OCI-M1 (cell line): ENCODE data around the gene PRSS3.
"Not testable (repeated sequence)": the region's sequence is repeated elsewhere in the genome, so short reads cannot be mapped to it uniquely, and the experiment has no call there.

Experiments used
- DNase-seq: peaks from one replicate; lab custom pipeline; 2025; lab: John Stamatoyannopoulos, UW

PRSS3 gene

DNA sequence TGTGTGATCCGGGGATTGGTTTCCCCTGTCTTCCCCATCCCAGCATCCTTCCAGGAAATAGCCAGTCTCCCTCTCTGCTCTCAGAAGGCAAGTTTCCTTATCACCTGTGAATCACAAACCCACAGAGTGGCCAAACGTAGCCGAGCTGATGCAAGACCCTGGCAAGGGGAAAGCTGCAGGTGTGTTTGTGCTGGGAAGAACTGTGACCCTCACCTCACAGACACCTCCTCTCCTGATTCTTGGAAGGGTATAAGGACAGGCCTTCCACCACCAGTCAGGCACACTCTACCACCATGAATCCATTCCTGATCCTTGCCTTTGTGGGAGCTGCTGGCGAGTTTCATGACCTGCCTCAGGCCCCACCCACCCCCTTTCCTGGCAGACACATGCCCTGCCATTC lies at the start of gene PRSS3:
TSS of gene PRSS3 (plus strand) at position 281 of the 400 bp plus-strand sequence. CDS start at position 294, 13 bp downstream.
- DNase-seq, result no peak

DNA sequence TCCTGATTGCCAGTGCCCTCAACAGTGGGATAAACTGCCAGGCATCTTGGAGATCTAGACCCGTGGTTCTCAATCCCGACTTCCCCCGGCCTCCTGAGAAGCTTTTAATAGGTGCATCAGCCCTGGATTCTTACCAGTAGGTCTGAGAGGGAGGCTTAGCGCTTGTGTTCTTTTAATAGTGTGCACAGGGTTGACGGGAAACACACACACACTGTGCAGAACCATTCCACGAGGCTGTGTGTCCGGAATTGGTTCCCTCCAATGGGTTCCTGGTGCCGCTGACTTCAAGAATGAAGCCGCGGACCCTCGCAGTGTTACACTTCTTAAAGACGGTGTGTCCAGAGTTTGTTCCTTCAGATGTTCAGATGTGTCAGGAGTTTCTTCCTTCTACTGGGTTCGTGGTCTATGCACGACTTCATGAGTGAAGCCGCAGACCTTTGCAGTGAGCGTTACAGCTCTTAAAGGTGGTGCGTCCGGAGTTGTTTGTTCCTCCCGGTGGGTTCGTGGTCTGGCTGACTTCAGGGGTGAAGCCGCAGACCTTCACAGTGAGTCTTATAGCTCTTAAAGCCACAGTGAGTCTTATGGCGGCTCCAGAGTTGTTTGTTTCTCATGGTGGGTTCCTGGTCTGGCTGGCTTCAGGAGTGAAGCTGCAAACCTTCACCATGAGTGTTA lies 46.6 kb upstream of the PRSS3 start:
- no peak for DNase-seq

DNA sequence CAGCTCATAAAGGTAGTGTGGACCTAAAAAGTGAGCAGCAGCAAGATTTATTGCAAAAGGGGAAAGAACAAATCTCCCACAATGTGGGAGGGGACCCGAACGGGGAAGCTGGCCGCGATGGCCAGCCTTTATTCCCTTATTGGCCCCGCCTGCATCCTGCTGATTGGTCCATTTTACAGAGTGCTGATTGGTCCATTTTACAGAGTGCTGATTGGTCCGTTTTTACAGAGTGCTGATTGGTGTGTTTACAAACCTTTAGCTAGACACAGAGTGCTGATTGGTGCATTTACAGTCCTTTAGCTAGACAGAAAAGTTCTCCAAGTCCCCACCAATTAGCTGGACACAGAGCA lies 46.1 kb upstream of the PRSS3 start:
- peak; percentile 57 for DNase-seq

DNA sequence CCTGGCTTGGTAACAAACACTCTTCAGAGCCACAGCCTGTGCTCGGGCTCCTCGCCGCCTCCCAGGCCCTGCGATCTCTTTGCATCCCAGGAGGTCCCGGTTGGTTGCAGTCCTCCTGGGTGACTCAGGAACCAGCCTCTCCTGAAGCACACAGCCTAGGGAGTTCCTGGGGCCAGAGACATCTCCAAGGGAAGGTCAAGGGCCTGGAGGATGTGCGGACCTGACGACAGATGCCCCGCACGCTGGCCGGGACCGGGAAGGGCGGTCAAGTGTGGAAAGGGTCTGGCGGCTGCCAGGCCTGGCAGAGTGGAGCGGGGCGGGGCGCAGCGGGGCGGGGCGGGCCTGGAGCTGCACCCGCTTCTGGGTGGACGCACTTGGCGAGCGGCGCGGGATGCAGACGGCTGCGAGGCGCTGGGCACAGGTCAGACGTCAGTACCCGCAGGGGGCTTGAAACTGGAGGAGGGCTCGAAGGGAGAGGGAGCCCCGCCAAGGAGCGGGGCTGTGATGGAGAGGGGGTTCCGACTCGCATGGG lies 45.0 kb upstream of the PRSS3 start:
- no peak for DNase-seq

DNA sequence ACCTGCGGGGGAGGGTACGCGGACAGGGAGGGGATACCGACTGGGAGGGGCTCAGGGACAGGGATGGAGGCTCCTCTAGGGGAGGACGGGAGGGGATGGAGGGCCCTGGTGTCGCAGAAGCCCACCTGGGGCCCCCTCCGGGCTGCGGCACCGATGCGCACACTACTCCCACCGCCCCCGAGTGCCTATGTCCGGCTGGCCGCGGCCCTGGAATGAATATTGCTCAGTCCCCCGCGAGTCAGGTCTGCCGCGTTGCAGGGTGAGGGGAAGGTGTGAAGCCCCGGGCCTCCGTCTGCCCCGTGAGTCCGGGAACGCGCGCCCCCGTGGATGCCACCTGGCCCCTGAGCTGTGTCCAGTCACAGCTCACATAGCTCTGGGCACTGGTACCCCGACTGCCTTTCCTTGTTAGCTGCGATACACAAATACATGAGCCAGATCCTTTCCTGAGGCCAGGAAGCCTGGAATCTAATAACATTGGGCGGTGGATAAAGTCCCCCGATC lies 44.5 kb upstream of the PRSS3 start:
- no peak for DNase-seq

DNA sequence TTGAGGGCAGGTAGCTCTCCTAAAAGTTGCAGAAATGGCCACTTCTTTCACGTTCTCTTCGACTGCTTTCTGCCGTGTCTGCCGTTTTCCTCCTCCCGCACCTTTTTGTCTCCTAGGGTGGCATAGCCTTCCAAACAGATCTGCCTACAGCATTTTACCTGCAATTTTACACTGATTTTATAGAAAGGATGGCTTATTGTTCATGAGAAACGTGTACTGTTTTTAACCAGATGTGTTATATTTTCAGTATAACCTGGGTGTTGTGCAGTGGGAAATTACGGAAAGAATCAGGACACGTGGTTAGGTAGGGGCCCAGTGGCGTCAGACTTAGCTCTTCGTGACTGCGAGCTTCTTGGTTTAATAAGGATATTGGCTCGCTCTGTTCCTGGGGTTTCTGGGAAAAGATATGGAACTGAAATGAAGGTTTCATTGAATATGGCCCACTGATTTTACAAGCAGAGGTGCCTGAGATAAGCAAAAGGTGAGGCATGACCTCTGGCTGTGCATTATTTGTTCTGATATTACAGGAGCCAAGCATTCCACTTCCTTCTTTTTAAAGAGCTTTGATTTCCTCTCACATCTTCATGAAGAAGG lies 43.7 kb upstream of the PRSS3 start:
- DNase-seq, result no peak

DNA sequence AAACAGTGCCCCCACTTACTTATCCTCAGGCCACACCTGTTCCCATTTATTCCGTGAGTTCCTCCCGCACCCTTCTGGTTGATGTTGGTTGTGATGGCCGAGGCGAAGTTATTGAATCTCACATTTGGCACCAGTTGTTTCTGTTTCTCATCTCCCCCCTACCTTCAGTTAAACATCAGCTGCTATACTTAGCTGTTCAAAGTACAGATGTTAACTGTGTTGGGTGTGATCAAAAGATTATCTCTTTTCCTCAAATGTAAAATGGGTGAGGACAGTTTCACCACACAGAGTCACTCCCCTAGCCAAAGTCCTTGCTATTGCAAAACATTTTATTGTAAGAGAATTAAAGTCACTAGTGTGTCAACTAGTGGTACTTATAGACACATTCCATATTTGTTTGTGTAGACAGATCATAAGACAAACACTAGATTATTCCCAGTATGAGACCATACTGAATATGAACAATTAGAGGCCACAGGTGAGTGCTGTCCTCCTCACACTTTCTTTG lies 43.2 kb upstream of the PRSS3 start:
- no peak for DNase-seq

DNA sequence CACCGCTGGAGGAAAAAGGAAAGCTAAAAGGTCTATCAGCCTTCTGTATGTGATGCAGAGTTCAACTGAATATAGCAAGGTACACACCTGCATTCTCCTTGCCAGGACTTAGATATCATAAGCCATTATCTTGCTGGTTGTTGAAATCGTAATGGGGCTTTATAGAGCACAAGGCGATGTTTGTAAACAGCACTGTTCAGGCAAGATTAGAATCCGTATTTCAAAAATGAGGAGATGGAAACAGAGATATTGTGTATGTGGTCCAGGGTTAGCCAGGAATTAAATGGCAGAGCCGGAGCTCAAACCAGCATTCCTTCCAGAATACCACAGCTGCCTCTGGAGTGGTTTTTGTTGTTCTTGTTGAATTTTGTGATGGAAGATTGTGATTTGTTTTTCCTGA lies 42.6 kb upstream of the PRSS3 start:
- not testable (repeated sequence) for DNase-seq

DNA sequence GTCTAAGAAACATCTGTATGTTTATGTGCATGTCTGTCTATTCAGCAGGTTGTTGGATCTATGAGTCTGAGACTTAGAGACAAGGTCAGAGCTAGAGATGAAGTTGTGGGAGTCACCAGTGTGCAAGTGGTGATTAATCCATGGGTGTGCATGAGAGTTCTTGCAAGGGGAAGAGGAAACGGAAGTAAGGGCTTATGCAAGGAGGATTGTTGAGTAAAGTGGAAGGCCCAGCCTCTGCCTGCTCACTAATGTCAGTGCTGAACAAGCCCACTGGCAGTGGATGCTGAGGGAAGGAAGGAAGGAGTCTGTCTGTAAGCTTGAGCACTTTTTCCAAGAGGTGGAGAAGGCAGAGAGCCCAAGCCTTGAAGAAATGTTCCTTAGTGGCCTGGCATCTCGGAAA lies 35.7 kb upstream of the PRSS3 start:
- DNase-seq, result peak; percentile 41

DNA sequence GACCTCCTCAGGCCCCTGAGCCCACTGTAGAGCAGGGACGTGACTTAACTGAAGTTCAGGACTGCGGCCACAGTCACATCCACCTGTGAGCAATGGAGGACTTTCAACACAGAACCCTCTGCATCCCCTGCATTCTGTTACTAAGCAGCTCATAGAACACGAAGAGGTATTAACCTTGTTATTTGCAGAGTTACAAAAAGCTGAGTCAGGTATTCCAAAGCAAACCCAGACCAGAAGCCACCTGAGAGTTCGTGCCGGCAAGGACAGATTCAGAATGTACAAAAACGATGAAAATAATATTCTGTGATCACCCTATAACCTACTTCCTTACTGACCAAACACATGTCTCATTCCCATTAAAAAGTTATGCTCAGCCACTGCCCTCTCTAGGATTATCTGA lies 33.0 kb upstream of the PRSS3 start:
- no peak for DNase-seq

DNA sequence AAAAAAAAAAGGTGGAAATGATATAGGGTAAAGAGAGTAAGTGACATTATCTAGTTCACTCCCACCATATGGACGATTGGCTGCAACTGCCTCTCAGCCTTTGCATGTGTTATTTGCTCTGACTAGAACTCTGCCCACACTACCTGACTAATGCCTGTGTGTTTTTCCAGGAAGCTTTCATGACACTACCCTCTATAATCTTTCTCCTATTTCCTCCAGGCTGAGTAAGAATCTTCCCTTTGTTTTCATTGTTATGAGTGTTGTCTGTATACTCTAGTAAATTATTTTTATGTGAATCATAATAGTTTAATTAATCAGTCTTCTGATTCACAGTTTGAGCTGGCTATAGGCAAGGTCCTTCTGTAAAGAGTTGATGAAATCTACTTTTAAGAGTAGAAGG lies 31.7 kb upstream of the PRSS3 start:
- not testable (repeated sequence) for DNase-seq

DNA sequence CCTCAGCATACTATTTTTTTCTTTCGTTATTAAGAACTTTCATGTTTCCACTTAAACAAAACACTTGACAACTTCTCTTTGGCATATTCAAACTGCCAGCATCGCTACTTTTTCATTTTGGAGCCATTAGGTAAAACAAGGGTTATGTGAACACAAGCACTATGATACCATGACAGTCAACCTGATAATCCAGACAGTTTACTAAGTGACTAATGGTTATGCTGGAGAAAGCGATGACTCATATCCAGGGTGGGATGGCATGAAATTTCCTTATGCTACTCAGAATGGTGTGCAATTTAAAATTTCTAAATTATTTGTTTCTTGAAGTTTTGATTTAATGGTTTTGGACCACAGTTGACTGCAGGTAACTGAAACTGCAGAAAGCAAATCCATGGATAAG lies 29.9 kb upstream of the PRSS3 start:
- no peak for DNase-seq

DNA sequence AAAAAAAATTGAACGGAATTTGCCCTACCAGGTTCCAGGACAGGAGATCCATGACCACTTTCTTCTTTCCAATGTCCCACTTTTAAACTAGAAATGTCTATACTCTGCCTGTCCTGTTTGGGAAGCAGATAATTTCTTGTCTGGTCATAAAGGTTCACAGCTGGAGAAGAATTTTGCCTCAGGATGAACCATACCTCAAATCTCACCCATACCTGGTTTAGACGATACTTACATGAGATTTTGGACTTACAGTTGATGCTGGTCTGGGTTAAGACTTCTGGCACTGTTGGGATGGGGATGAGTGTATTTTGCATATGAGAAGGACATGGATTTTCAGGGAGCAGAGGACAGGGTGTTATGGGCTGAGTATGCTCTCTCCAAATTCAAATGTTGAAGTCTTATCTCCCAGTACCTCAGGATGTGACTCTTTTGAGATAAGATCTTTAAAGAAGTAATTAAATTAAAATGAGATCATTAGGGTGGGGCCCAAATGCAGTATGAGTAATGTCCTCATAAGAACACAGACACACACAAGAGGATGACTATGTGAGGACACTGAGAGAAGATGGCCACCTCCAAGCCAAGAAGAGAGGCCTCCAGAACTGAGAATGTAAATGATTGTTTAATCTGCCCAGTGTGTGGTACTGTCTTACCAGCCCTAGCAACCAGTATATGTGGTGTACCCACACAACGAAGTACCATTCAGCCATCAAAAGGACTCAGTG lies 25.0 kb upstream of the PRSS3 start:
- DNase-seq, result not testable (repeated sequence)

DNA sequence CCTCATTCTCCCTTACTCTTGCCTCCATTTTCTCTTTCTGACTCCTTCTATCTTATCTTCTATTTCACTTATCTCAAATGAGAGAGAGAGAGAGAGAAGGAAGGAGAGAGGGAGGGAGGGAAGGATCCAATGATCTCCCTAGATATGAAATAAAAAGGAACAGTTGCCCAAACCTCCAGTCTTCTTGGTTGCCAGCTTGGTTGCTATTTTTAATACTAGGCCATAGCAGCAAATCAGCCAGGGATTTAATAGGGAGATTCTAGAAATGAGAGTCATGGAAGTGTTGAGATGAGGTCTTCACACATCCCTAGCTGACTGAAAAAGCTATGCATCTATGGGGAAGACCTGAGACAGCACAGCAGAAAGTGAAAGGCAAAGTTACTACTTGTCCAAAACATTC lies 22.2 kb upstream of the PRSS3 start:
- not testable (repeated sequence) for DNase-seq

DNA sequence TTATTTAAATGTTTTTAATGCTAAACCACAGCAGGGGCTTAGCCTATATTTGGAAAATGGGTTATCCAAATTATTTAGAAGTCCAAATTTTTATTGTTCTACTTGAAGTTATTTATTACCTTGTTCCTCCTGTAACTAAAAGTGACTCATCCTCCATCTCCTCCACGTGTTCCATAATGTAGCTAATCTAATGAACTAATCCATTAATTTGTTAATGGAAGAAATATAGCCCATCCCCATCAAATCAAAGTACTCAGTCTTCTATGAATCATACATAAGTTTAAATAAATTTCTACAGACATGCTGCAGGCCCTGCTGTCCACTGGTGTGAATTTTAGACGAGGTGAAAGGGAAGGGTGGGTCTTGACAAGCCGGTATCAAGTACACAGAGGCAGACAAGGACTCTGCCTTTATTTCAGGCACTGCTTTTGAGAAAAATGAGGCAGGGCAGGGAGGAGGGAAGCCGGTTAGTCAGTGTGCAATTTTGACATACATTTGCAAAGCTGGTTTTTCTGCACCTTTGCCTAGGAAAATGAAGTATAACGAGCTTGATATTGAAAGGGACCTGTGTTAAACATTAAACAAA lies 21.2 kb upstream of the PRSS3 start:
- DNase-seq, result not testable (repeated sequence)

DNA sequence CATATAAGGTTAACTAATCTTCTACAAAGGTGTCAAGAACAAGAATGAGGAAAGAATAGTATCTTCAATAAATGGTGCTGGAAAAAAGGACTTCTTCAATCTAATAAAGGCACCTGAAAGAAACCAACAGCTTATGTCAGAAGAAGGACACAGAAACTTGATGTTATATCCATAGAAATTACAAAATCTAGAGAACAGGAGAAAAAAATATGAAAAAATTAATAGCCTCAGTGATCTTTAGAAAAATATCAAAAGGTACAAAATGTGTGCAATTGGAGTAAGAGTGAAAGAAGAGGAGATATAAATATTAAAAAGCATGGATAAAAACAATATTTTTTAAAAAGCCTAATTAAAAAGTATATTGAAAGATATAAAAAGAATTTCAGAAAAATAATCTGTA lies 18.8 kb upstream of the PRSS3 start:
- DNase-seq, result no peak

DNA sequence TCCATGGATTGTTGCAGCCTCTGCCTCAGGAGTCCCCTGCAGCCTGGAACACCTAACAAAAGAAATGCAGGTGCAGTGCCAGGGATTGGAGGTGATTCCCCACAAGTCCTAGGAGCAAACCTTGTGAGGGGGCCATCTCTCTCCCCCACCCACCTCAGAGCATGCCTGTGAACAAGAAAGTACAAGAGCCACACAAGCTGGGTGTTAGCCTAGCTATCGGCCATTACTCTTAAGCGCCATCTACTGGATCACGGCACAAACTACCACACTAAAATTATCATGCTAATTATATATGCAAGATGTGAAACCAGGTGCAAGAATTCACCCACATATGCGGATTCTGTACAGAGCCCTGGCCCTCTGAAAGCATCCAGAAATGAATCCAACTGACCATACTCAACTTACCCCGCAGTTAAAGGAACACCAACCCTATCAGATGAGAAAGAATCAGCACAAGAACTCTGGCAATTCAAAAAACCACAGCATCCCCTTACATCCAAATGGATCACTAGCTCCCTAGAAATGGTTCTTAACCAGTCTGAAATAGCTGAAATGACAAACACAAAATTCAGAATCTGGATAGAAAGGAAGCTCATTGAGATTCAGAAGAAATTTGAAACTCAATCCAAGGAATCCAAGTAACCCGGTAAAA lies 16.5 kb upstream of the PRSS3 start:
- peak; percentile 77 for DNase-seq

DNA sequence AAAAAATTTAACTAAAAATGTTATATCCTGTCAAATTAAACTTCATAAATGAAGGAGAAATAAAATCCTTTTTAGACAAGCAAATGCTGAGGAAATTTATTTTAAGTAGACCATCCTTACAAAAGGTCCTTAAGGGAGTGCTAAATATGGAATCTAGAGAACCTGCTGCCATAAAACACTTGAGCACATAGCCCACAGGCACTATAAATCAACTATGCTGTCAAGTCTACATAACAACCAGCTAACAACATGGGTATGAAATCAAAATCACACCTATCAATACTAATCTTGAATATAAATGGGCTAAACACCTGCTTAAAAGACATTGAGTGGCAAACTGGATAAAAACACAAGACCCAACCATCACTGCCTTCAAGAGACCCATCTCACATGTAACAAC lies 15.1 kb upstream of the PRSS3 start:
- no peak for DNase-seq

DNA sequence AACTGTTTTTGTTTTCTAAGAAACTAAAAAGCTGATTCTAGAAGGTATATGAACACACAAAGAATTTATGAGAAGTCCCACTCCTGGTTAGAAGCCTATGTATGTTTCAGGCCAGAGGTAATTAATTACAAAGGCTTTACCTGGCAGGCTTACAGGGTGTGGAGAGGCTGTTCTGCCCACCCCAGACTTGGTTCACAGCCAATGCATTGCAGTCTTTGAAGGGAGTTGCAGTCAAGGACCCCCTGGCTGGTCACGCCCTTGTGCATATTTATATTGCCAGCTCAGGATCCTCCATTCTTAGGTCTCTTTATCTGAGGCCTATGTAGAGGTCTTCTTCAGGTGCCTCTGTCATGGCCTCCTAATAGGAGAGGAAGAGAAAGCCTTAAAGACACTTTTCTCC lies 13.6 kb upstream of the PRSS3 start:
- DNase-seq, result no peak

DNA sequence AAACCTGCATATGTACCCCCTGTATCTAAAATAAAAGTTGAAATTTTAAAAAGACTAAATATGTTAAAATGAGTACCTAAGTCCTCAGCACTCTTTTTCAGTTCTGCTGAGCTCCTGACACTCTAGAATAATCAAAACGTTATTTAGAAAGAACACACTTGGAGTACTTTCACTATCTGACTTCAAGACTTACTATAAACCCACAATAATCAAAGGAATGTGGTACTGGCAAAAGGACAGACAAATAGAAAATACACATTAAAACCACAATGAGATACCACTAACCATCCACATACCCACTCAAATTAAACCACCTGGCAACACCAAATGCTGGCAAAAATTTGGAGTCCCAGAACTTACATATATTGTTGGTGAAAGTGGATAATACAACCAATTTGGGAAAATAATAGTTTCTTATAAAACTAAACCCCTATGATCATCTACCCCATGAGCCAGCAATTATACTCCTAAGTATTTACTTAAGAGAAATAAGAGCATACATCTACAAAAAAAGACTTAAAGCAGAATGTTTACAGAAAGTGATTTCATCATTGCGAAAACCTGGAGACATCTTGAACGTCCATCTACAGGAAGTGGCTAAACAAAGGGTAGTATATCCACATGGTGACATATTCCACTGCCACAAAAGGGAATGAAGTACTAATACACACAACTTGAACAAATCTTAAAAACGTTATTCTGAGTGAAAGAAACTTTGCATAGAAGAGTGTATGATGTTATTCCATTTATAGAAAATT lies 12.8 kb upstream of the PRSS3 start:
- peak; percentile 21 for DNase-seq

DNA sequence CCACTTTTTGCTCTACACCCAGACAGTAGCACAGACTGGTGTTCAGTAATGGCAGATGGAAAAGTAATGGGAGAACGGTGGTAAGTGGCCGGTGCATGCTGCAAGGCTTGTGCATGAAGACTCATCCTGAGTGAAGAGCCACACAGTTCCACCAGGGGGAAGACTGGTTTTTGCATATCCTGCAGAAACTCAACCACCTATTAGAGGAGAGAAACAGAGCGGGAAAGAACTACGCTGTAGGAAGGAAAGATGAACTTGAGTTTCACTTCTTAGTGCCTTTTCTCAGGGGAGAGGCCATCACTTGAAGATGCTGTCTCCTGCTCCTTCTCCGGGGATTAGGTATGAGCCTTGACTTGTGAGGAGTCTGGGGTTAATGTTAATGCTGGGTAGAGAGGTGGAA lies 9.4 kb upstream of the PRSS3 start:
- DNase-seq, result peak; percentile 45
